ENCODE measurements around the gene GRID2. TPM values are rescaled to one million over a fixed set of nuclear protein-coding genes. Genes with fewer than 3 reads are reported as not detected.

The GRID2 gene
- total and polyA plus RNA-seq, 2 of the 4 experiments (the other 2 are of a cell fraction) = under 0.01 TPM; not detected in 1

DNA sequence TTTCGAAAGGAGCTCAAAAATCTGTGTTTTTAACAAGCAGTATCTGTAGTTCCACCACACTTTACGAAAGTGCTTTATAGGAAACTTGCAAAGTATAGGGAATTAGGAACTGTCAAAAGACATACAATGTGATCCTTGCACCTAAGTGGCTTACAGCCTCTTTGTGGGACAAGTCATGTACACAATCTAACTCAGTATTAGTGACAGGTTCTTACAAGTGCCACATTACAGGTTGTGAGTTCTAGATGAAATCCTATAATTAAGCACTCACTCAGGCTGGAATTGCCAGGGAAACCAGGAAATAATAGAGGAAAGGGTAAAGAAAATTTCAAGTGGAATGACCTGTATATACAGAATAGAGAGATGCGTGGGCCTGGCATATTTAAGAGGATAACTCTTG lies 957.4 kb downstream of the GRID2 start:
- in situ Hi-C loops (cut with MboI; ENCODE audit: low sequenced_read_pairs) = no loop called here
- H3K9me1 ChIP-seq (ENCODE audit: insufficient read depth, low read length) = no peaks in the 10 kb centered on the region
- H3K27me3 ChIP-seq (ENCODE audit: control insufficient read depth, insufficient read depth, low read length) = no peaks in the 10 kb centered on the region
- POLR2A ChIA-PET (ENCODE audit: unreplicated experiment) = no interaction called here
- H3K9ac ChIP-seq (ENCODE audit: low read depth, low read length) = no peak overlapping the region
- CTCF ChIA-PET = interaction anchor here (0.6 kb wide), 1 partner anchor 9 kb away, joined by 4 read pairs; no protein-coding TSS in a partner anchor
- no peak overlapping the region for H4K91ac ChIP-seq (ENCODE audit: insufficient read depth, low read depth, low read length)
- H2BK15ac ChIP-seq (ENCODE audit: low read depth, low read length) = no peak overlapping the region
- H4K5ac ChIP-seq (ENCODE audit: low read depth, low read length) = no peak overlapping the region
- ATAC-seq (ENCODE audit: low read depth) (no peak), DNase-seq (no peak)
- no peak overlapping the region for H3K56ac ChIP-seq (ENCODE audit: extremely low read depth, insufficient read depth, low read length)
- no peak overlapping the region for H2BK120ac ChIP-seq (ENCODE audit: low read depth, low read length)
- no peak overlapping the region for H2AK5ac ChIP-seq (ENCODE audit: low read depth, low read length)
- no peaks in the 10 kb centered on the region for H3K9me3 ChIP-seq (ENCODE audit: control insufficient read depth, insufficient read depth, low read length)
- intact Hi-C loops (cut with micrococcal nuclease) = no loop called here
- no peak overlapping the region for H3K14ac ChIP-seq (replicated peaks; ENCODE audit: low read depth, low read length)
- H3K36me3 ChIP-seq (ENCODE audit: control insufficient read depth, insufficient read depth, low read length) = no peaks in the 10 kb centered on the region
- no peaks in the 10 kb centered on the region for H4K20me1 ChIP-seq (ENCODE audit: insufficient read depth, low read length)
- no peak overlapping the region for H2AFZ ChIP-seq (replicated peaks; ENCODE audit: low read length, poor library complexity)
- no peak overlapping the region for H2BK20ac ChIP-seq (ENCODE audit: low read depth, low read length)
- TF ChIP-seq FOS (IDR thresholded peaks at IDR 0.05; ENCODE audit: low read depth, low read length) (no peak), RAD21 (IDR thresholded peaks at IDR 0.05; ENCODE audit: low read length) (no peak), MAZ (IDR thresholded peaks at IDR 0.05; ENCODE audit: borderline replicate concordance, low read depth, low read length) (no peak), CEBPB (IDR thresholded peaks at IDR 0.05; ENCODE audit: low read depth, low read length) (no peak), MAFK (IDR thresholded peaks at IDR 0.05; ENCODE audit: low read depth, low read length) (no peak), NFE2L2 (IDR thresholded peaks at IDR 0.05; ENCODE audit: low read depth, low read length) (no peak), CHD1 (IDR thresholded peaks at IDR 0.05; ENCODE audit: low read depth, low read length) (no peak), SMC3 (IDR thresholded peaks at IDR 0.05; ENCODE audit: low read depth, low read length) (no peak), RCOR1 (IDR thresholded peaks at IDR 0.05; ENCODE audit: insufficient replicate concordance, low read length) (no peak), POLR2A (IDR thresholded peaks at IDR 0.05; ENCODE audit: low read depth, low read length) (no peak), MXI1 (IDR thresholded peaks at IDR 0.05; ENCODE audit: borderline replicate concordance, low read depth, low read length) (no peak), RFX5 (IDR thresholded peaks at IDR 0.05; ENCODE audit: low read depth, low read length) (no peak), BHLHE40 (IDR thresholded peaks at IDR 0.05; ENCODE audit: low read depth, low read length) (no peak)
- TF ChIP-seq, protein P1, sequence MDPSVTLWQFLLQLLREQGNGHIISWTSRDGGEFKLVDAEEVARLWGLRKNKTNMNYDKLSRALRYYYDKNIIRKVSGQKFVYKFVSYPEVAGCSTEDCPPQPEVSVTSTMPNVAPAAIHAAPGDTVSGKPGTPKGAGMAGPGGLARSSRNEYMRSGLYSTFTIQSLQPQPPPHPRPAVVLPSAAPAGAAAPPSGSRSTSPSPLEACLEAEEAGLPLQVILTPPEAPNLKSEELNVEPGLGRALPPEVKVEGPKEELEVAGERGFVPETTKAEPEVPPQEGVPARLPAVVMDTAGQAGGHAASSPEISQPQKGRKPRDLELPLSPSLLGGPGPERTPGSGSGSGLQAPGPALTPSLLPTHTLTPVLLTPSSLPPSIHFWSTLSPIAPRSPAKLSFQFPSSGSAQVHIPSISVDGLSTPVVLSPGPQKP (IDR thresholded peaks at IDR 0.05; ENCODE audit: borderline replicate concordance, low read depth, low read length) = no peak
- TF ChIP-seq, protein P2, sequence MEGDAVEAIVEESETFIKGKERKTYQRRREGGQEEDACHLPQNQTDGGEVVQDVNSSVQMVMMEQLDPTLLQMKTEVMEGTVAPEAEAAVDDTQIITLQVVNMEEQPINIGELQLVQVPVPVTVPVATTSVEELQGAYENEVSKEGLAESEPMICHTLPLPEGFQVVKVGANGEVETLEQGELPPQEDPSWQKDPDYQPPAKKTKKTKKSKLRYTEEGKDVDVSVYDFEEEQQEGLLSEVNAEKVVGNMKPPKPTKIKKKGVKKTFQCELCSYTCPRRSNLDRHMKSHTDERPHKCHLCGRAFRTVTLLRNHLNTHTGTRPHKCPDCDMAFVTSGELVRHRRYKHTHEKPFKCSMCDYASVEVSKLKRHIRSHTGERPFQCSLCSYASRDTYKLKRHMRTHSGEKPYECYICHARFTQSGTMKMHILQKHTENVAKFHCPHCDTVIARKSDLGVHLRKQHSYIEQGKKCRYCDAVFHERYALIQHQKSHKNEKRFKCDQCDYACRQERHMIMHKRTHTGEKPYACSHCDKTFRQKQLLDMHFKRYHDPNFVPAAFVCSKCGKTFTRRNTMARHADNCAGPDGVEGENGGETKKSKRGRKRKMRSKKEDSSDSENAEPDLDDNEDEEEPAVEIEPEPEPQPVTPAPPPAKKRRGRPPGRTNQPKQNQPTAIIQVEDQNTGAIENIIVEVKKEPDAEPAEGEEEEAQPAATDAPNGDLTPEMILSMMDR (conservative IDR thresholded peaks at IDR 0.05; ENCODE audit: low read depth, low read length) = no peak
- TF ChIP-seq, protein P3, sequence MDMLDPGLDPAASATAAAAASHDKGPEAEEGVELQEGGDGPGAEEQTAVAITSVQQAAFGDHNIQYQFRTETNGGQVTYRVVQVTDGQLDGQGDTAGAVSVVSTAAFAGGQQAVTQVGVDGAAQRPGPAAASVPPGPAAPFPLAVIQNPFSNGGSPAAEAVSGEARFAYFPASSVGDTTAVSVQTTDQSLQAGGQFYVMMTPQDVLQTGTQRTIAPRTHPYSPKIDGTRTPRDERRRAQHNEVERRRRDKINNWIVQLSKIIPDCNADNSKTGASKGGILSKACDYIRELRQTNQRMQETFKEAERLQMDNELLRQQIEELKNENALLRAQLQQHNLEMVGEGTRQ (IDR thresholded peaks at IDR 0.05; ENCODE audit: low read depth, low read length) = no peak
- H3K23ac ChIP-seq (ENCODE audit: low read depth, low read length) = no peak overlapping the region
- no peak overlapping the region for H3K4me3 ChIP-seq (ENCODE audit: insufficient read depth, low read depth, low read length)
- no peak overlapping the region for H2AK9ac ChIP-seq (replicated peaks; ENCODE audit: low read depth, low read length, poor library complexity)
- no peaks in the 10 kb centered on the region for H3K4me1 ChIP-seq (ENCODE audit: control insufficient read depth, insufficient read depth, low read length)
- no peak overlapping the region for H3K18ac ChIP-seq (ENCODE audit: low read depth, low read length)
- H3K4ac ChIP-seq (ENCODE audit: low read depth, low read length) = no peak overlapping the region
- no peaks in the 10 kb centered on the region for H3K79me1 ChIP-seq (ENCODE audit: low read depth in 1 of 2, low read length in 2 of 2)
- no peak overlapping the region for H4K8ac ChIP-seq (ENCODE audit: low read depth in 2 of 2, low read length in 2 of 2)
- no peak overlapping the region for H3K27ac ChIP-seq (ENCODE audit: insufficient read depth, low read length)
- no peak overlapping the region for H2BK5ac ChIP-seq (ENCODE audit: low read depth, low read length, poor library complexity, severe bottlenecking)
- H3K4me2 ChIP-seq (ENCODE audit: low read depth, low read length) = no peak overlapping the region
- no TSS peak for BruUV-seq (replicated peaks)
- no CpG with 5 or more reads among the region's 3 CpGs for WGBS, 2 experiments (ENCODE audit: extremely low coverage in 2 of 2, insufficient read length in 1 of 2)
- dilution Hi-C loops (cut with HindIII; ENCODE audit: low sequenced_read_pairs, unreplicated experiment) = no loop called here
